K562 (cell line): Measurements from ENCODE around the gene SMIM35. TPM values are rescaled to one million over a fixed set of nuclear protein-coding genes. Genes with fewer than 3 reads are reported as not detected.
A peak's percentile ranks its signal among the peaks of the same experiment; 100 is the strongest.

Experiments
- CCAR2 ChIP-seq: fragments of 200-400 bp; formaldehyde crosslinking; IDR thresholded peaks from 2 replicates; pipeline ENCODE4 v1.6.1; 2017; ENCODE audit warnings: mild to moderate bottlenecking, low read depth, low read length
- EP300 ChIP-seq: IDR thresholded peaks from 2 replicates; pipeline ENCODE4 v1.6.1; 2012; ENCODE audit warnings: low read length, improper control_type of control experiment
- JUNB ChIP-seq: fragments of 450-650 bp; formaldehyde crosslinking; conservative IDR thresholded peaks from 2 replicates; pipeline ENCODE4 v1.4.0; 2020; ENCODE audit warnings: mild to moderate bottlenecking
- KAT8 ChIP-seq: fragments of 450-650 bp; IDR thresholded peaks from 2 replicates; pipeline ENCODE4 v1.6.1; 2016; ENCODE audit warnings: low read depth, mild to moderate bottlenecking
- KDM5B ChIP-seq: fragments of 200-600 bp; sonication (generic); IDR thresholded peaks from 2 replicates; pipeline ENCODE4 v1.6.1; 2012; ENCODE audit warnings: low read depth, mild to moderate bottlenecking, moderate library complexity, low read length, control low read depth, inconsistent platforms; ENCODE audit not compliant: insufficient replicate concordance
- KLF10 ChIP-seq: fragments of 250-450 bp; sonication (Bioruptor Pico); IDR thresholded peaks from 2 replicates; pipeline ENCODE4 v1.6.1; 2021; ENCODE audit warnings: matching md5 sums
- MAFG ChIP-seq: fragments of 450-650 bp; conservative IDR thresholded peaks from 2 replicates; pipeline ENCODE4 v1.6.1; 2016; ENCODE audit warnings: missing genetic modification characterization, missing compliant biosample characterization
- MYNN ChIP-seq, 2 experiments: sonication (generic); formaldehyde crosslinking in 1 of 2; IDR thresholded peaks; 2 replicates each; pipeline versions ENCODE4 v1.5.0 to v1.6.1; 2016 to 2020; ENCODE audit warnings: antibody characterized with exemption in 1 of 2, missing genetic modification reagents in 1 of 2
- NFYB ChIP-seq: IDR thresholded peaks from 2 replicates; pipeline ENCODE4 v1.6.1; 2011; ENCODE audit warnings: mild to moderate bottlenecking, moderate library complexity; ENCODE audit not compliant: insufficient read length; ENCODE audit errors: extremely low read depth
- OTX1 ChIP-seq: fragments of 450-650 bp; formaldehyde crosslinking; IDR thresholded peaks from 2 replicates; pipeline ENCODE4 v1.4.0; 2022; ENCODE audit warnings: mild to moderate bottlenecking
- SMC3 ChIP-seq: conservative IDR thresholded peaks from 2 replicates; pipeline ENCODE4 v1.6.1; 2011; ENCODE audit warnings: low read depth, low read length, improper control_type of control experiment; ENCODE audit not compliant: insufficient read depth
- SOX6 ChIP-seq: fragments of 450-650 bp; IDR thresholded peaks from 2 replicates; pipeline ENCODE4 v1.6.1; 2014; ENCODE audit warnings: mild to moderate bottlenecking
- SRSF9 ChIP-seq: fragments of 200-400 bp; formaldehyde crosslinking; IDR thresholded peaks from 2 replicates; pipeline ENCODE4 v1.6.1; 2017; ENCODE audit warnings: low read depth, low read length, borderline replicate concordance
- TCFL5 ChIP-seq: fragments of 250-450 bp; sonication (Bioruptor Pico); conservative IDR thresholded peaks from 2 replicates; pipeline ENCODE4 v1.6.1; 2021; ENCODE audit warnings: mild to moderate bottlenecking, moderate library complexity, matching md5 sums
- TRIM24 ChIP-seq, 2 experiments: fragments of 450-650 bp; IDR thresholded peaks; 2 replicates each; pipeline ENCODE4 v1.6.1; 2016
- ZFP1 ChIP-seq: fragments of 450-650 bp; formaldehyde crosslinking; IDR thresholded peaks from 2 replicates; pipeline ENCODE4 v1.4.0; 2020; ENCODE audit warnings: mild to moderate bottlenecking, mixed read lengths
- ZFX ChIP-seq: sonication (generic); formaldehyde crosslinking; IDR thresholded peaks from 2 replicates; pipeline ENCODE4 v1.8.0; 2022; ENCODE audit warnings: mild to moderate bottlenecking, missing genetic modification reagents, moderate library complexity
- ZNF197 ChIP-seq: fragments of 200-800 bp; sonication (Bioruptor generic); IDR thresholded peaks from 2 replicates; pipeline ENCODE4 v1.6.1; 2016; ENCODE audit warnings: low read depth, missing genetic modification characterization, missing compliant biosample characterization
- ZNF274 ChIP-seq: IDR thresholded peaks from 2 replicates; pipeline ENCODE4 v1.6.1; 2011; ENCODE audit warnings: low read depth, mild to moderate bottlenecking, low read length, moderate library complexity, borderline replicate concordance
- ZNF41 ChIP-seq: fragments of 250-450 bp; sonication (Bioruptor Pico); conservative IDR thresholded peaks from 2 replicates; pipeline ENCODE4 v1.4.0; 2020; ENCODE audit warnings: mild to moderate bottlenecking
- ZNF584 ChIP-seq: fragments of 200-800 bp; sonication (Bioruptor generic); IDR thresholded peaks from 2 replicates; pipeline ENCODE4 v1.6.1; 2016; ENCODE audit warnings: low read depth, mild to moderate bottlenecking, missing genetic modification characterization, missing compliant biosample characterization
- polyA plus RNA-seq, 8 experiments: library from polyadenylated mRNA; depleted of rRNA in 4 of 8; stranded (reverse) in 5 of 8; unstranded in 3 of 8; fragments of >200 nt; fragmentation: Nextera tagmentation in 2 of 8; fragmentation: Illumina TruSeq in 1 of 8; extraction: Ambion mirVana in 2 of 8; extraction: Trizol in 1 of 8; gene quantifications; 2 replicates each; pipeline versions ENCODE4 v1.2.1 to v1.2.3, GENCODE V29; 2011 to 2014; ENCODE audit warnings: inconsistent platforms in 1 of 8, missing spikeins in 1 of 8
- total RNA-seq, 7 experiments: library from RNA; depleted of rRNA in 6 of 7; stranded (reverse); fragments of >200 nt in 6 of 7; fragmentation: Illumina TruSeq in 2 of 7; extraction: Trizol in 2 of 7; gene quantifications; 2 replicates each; pipeline versions ENCODE4 v1.2.1 to v1.2.3, GENCODE V29; 2011 to 2021; ENCODE audit warnings: low replicate concordance in 1 of 7
- TF ChIP-seq, protein P1 (sequence below): fragments of 250-450 bp; sonication (Bioruptor Pico); IDR thresholded peaks from 2 replicates; pipeline ENCODE4 v1.5.0; 2022; ENCODE audit warnings: mild to moderate bottlenecking
- TF ChIP-seq, protein P2 (sequence below), 2 experiments: fragments of 450-650 bp; conservative IDR thresholded peaks; 2 replicates each; pipeline ENCODE4 v1.6.1; 2017; ENCODE audit warnings: mild to moderate bottlenecking in 2 of 2, moderate library complexity in 2 of 2
- TF ChIP-seq, protein P3 (sequence below): fragments of 450-650 bp; IDR thresholded peaks from 2 replicates; pipeline ENCODE4 v1.6.1; 2016; ENCODE audit warnings: borderline replicate concordance

Gene SMIM35
- total and polyA plus RNA-seq, 9 of the 15 experiments (the other 6 are each of a cell fraction or from before 2014, with no cell fraction given) = 0.03 TPM; not detected in 7

DNA sequence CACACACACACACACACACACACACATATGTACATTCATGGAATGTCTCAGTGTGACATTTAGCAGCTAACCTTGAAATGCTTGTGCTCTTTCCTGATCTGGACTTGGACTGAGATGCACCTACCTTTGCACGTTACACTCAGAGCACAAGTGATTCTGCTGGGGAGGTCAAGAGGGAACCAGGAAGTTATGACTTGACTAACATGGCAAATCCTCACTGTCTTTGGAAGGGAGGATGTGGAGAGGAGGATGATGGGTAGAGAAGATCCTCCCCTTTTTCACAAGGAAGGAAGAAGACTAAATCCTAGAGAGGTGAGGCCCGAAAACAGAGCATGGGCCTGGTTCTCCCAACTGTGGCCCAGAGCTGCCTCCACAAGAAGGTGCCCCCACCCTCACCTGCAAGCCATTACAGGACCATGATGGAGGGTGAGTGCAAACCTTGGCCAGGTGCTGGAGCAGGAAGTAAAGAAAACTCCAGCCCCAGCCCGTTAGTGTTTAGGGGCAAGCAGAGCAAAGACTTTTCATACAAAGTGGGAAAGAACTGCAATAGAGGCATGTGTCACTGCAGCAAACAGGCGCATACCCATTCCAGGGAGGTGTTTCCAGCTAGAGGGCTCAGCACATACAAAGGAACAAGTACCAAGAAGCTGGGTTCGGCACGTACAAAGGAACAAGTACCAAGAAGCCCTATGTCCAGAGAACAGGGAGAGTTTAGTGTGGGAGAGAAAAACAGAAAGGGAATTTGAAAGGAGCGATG lies 39.5 kb upstream of the SMIM35 start (continued):
- TF ChIP-seq KAT8 (no peak), ZNF274 (no peak), CCAR2 (no peak), OTX1 (peak; percentile 65), JUNB (CRISPR knock-in tag) (no peak), KDM5B (peak; percentile 88), MAFG (tag) (no peak), NFYB (no peak), SOX6 (no peak), TCFL5 (CRISPR knock-in tag) (no peak), EP300 (no peak), ZFP1 (CRISPR knock-in tag) (no peak), ZNF584 (CRISPR knock-in tag) (no peak), SRSF9 (no peak), SMC3 (no peak), ZFX (CRISPR knock-in tag) (no peak), KLF10 (peak; percentile 84), ZNF197 (no peak), MYNN (IDR thresholded peaks at IDR 0.05) (no peak), MYNN (CRISPR knock-in tag; IDR thresholded peaks at IDR 0.05) (no peak), TRIM24 (IDR thresholded peaks at IDR 0.05) (no peak), ZNF41 (CRISPR knock-in tag) (no peak)
- TF ChIP-seq, protein P1, sequence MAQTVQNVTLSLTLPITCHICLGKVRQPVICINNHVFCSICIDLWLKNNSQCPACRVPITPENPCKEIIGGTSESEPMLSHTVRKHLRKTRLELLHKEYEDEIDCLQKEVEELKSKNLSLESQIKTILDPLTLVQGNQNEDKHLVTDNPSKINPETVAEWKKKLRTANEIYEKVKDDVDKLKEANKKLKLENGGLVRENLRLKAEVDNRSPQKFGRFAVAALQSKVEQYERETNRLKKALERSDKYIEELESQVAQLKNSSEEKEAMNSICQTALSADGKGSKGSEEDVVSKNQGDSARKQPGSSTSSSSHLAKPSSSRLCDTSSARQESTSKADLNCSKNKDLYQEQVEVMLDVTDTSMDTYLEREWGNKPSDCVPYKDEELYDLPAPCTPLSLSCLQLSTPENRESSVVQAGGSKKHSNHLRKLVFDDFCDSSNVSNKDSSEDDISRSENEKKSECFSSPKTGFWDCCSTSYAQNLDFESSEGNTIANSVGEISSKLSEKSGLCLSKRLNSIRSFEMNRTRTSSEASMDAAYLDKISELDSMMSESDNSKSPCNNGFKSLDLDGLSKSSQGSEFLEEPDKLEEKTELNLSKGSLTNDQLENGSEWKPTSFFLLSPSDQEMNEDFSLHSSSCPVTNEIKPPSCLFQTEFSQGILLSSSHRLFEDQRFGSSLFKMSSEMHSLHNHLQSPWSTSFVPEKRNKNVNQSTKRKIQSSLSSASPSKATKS (CRISPR knock-in tag) = no peak
- TF ChIP-seq, protein P2, sequence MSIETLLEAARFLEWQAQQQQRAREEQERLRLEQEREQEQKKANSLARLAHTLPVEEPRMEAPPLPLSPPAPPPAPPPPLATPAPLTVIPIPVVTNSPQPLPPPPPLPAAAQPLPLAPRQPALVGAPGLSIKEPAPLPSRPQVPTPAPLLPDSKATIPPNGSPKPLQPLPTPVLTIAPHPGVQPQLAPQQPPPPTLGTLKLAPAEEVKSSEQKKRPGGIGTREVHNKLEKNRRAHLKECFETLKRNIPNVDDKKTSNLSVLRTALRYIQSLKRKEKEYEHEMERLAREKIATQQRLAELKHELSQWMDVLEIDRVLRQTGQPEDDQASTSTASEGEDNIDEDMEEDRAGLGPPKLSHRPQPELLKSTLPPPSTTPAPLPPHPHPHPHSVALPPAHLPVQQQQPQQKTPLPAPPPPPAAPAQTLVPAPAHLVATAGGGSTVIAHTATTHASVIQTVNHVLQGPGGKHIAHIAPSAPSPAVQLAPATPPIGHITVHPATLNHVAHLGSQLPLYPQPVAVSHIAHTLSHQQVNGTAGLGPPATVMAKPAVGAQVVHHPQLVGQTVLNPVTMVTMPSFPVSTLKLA (conservative IDR thresholded peaks at IDR 0.05) = no peak
- TF ChIP-seq, protein P3, sequence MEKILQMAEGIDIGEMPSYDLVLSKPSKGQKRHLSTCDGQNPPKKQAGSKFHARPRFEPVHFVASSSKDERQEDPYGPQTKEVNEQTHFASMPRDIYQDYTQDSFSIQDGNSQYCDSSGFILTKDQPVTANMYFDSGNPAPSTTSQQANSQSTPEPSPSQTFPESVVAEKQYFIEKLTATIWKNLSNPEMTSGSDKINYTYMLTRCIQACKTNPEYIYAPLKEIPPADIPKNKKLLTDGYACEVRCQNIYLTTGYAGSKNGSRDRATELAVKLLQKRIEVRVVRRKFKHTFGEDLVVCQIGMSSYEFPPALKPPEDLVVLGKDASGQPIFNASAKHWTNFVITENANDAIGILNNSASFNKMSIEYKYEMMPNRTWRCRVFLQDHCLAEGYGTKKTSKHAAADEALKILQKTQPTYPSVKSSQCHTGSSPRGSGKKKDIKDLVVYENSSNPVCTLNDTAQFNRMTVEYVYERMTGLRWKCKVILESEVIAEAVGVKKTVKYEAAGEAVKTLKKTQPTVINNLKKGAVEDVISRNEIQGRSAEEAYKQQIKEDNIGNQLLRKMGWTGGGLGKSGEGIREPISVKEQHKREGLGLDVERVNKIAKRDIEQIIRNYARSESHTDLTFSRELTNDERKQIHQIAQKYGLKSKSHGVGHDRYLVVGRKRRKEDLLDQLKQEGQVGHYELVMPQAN = no peak
